Activated T-cell treated with anti-CD3 and anti-CD28 coated beads, Interleukin-2, amount 50 U/mL, for 72 hours (primary cell): Measurements from ENCODE around the gene RSAD2. TPM values are rescaled to one million over a fixed set of nuclear protein-coding genes. Genes with fewer than 3 reads are reported as not detected.

Source experiments
- ATAC-seq, 2 donors: fragments of 150-1000 bp; cut with Tn5 transposase; replicated peaks in 1 of 2; 2 replicates each; pipeline ENCODE4 v1.10.0; 2021; ENCODE audit warnings: moderate library complexity in 2 of 2, mild to moderate bottlenecking in 1 of 2
- DNase-seq, 2 donors: peaks; one replicate each; pipeline ENCODE4 v3.0.0; 2021 to 2022; ENCODE audit warnings: mixed read lengths in 1 of 2
- H3K27ac Mint-ChIP-seq: one replicate; pipeline ENCODE4 v1.8.0; 2022; ENCODE audit warnings: mild to moderate bottlenecking, moderate library complexity, mixed read lengths
- H3K27me3 Mint-ChIP-seq: one replicate; pipeline ENCODE4 v1.8.0; 2022; ENCODE audit warnings: low read depth, mixed read lengths
- H3K36me3 Mint-ChIP-seq, 2 donors: one replicate each; pipeline ENCODE4 v1.8.0; 2022; ENCODE audit warnings: mixed read lengths in 2 of 2, mild to moderate bottlenecking in 1 of 2; ENCODE audit not compliant: insufficient read depth in 2 of 2
- H3K4me1 Mint-ChIP-seq: one replicate; pipeline ENCODE4 v1.8.0; 2022; ENCODE audit warnings: low read depth, mixed read lengths
- H3K4me3 Mint-ChIP-seq, 2 donors: one replicate each; pipeline ENCODE4 v1.8.0; 2022; ENCODE audit warnings: mild to moderate bottlenecking in 2 of 2, mixed read lengths in 2 of 2, moderate library complexity in 2 of 2
- H3K9me3 Mint-ChIP-seq, 2 donors: one replicate each; pipeline ENCODE4 v1.8.0; 2022; ENCODE audit warnings: mixed read lengths in 2 of 2
- total RNA-seq, 2 donors: library from RNA; stranded (reverse); gene quantifications; one replicate each; pipeline ENCODE4 v1.2.3, GENCODE V29; 2022

Gene RSAD2
- total RNA-seq, result 10 to 100 TPM in 1 of 2 donors, 1 to 10 TPM in 1; 5.4 to 17.8 TPM

GRCh38 chr2:6877402-6878304 is at the start of gene RSAD2:
Gene RSAD2 (plus strand): TSS chr2:6877777. CDS start chr2:6877801, 24 bp downstream.
- H3K27ac Mint-ChIP-seq, result peak within 1 kb of the TSS; percentile 59
- peaks cover 2 to 4% of the 10 kb centered on the region in 2 donors for H3K9me3 Mint-ChIP-seq
- H3K4me3 Mint-ChIP-seq, result peak within 1 kb of the TSS; percentile 80 to 92
- peaks cover 7 to 13% of the 10 kb centered on the region in 2 donors for H3K36me3 Mint-ChIP-seq
- peaks cover 84% of the 10 kb centered on the region for H3K4me1 Mint-ChIP-seq
- DNase-seq (peak; percentile 32 to 43), ATAC-seq (peak; percentile 88 to 91)
- H3K27me3 Mint-ChIP-seq, result no peaks in the 10 kb centered on the region

GRCh38 chr2:6828299-6828584 is 49.3 kb upstream of the RSAD2 start:
- peaks cover 13 to 15% of the 10 kb centered on the region in 2 donors for H3K9me3 Mint-ChIP-seq
- DNase-seq, result no peak
- ATAC-seq, result no peak
- H3K27me3 Mint-ChIP-seq, result no peaks in the 10 kb centered on the region
- H3K36me3 Mint-ChIP-seq, result peaks cover 17 to 21% of the 10 kb centered on the region in 2 donors
- H3K4me3 Mint-ChIP-seq, result no peak overlapping the region
- no peak overlapping the region for H3K27ac Mint-ChIP-seq
- H3K4me1 Mint-ChIP-seq, result peaks cover 16% of the 10 kb centered on the region

- no peak for DNase-seq
- no peaks in the 10 kb centered on the region for H3K27me3 Mint-ChIP-seq
- peaks cover 20 to 22% of the 10 kb centered on the region in 2 donors for H3K9me3 Mint-ChIP-seq
- peaks cover 25% of the 10 kb centered on the region for H3K4me1 Mint-ChIP-seq
- H3K4me3 Mint-ChIP-seq, result no peak overlapping the region
- peaks cover 25 to 29% of the 10 kb centered on the region in 2 donors for H3K36me3 Mint-ChIP-seq
- ATAC-seq, result no peak
- peak overlapping the region; percentile 24 for H3K27ac Mint-ChIP-seq
These were observed 46.3 kb upstream of the RSAD2 start for GRCh38 chr2:6831229-6831628.

- Mint-ChIP-seq H3K4me1 (peaks cover 20% of the 10 kb centered on the region), H3K27me3 (no peaks in the 10 kb centered on the region), H3K9me3 (peaks cover 20 to 22% of the 10 kb centered on the region in 2 donors), H3K4me3 (peak overlapping the region in 1 of 2 donors; percentile 51), H3K36me3 (peaks cover 25 to 29% of the 10 kb centered on the region in 2 donors), H3K27ac (peak overlapping the region; percentile 87)
- ATAC-seq (no peak), DNase-seq (no peak)
These were observed 44.8 kb upstream of the RSAD2 start for GRCh38 chr2:6832596-6833299.

- H3K4me3 Mint-ChIP-seq, result peak overlapping the region in 1 of 2 donors; percentile 51
- peaks cover 20% of the 10 kb centered on the region for H3K4me1 Mint-ChIP-seq
- ATAC-seq (no peak), DNase-seq (no peak)
- peaks cover 25 to 29% of the 10 kb centered on the region in 2 donors for H3K36me3 Mint-ChIP-seq
- H3K27ac Mint-ChIP-seq, result peak overlapping the region; percentile 87
- no peaks in the 10 kb centered on the region for H3K27me3 Mint-ChIP-seq
- H3K9me3 Mint-ChIP-seq, result peaks cover 20 to 22% of the 10 kb centered on the region in 2 donors
These were observed 44.3 kb upstream of the RSAD2 start for GRCh38 chr2:6833300-6833604.

GRCh38 chr2:6834163-6834562 is 43.4 kb upstream of the RSAD2 start:
- peaks cover 25 to 30% of the 10 kb centered on the region in 2 donors for H3K36me3 Mint-ChIP-seq
- no peak overlapping the region for H3K4me3 Mint-ChIP-seq
- H3K27me3 Mint-ChIP-seq, result no peaks in the 10 kb centered on the region
- ATAC-seq (no peak), DNase-seq (no peak)
- H3K4me1 Mint-ChIP-seq, result peaks cover 20% of the 10 kb centered on the region
- peaks cover 20 to 22% of the 10 kb centered on the region in 2 donors for H3K9me3 Mint-ChIP-seq
- H3K27ac Mint-ChIP-seq, result no peak overlapping the region

- peaks cover 22 to 29% of the 10 kb centered on the region in 2 donors for H3K36me3 Mint-ChIP-seq
These were observed 42.1 kb upstream of the RSAD2 start for GRCh38 chr2:6835467-6835866.

GRCh38 chr2:6838673-6839319 is 38.8 kb upstream of the RSAD2 start:
- ATAC-seq (no peak), DNase-seq (no peak)
- H3K27me3 Mint-ChIP-seq, result no peaks in the 10 kb centered on the region
- H3K4me1 Mint-ChIP-seq, result peaks cover 13% of the 10 kb centered on the region
- H3K36me3 Mint-ChIP-seq, result peaks cover 10 to 19% of the 10 kb centered on the region in 2 donors
- H3K4me3 Mint-ChIP-seq, result no peak overlapping the region
- H3K27ac Mint-ChIP-seq, result no peak overlapping the region
- H3K9me3 Mint-ChIP-seq, result peaks cover 7 to 10% of the 10 kb centered on the region in 2 donors

More at GRCh38 chr2:6835467-6835866, 42.1 kb upstream of the RSAD2 start:
- H3K4me1 Mint-ChIP-seq, result peaks cover 20% of the 10 kb centered on the region
- H3K27ac Mint-ChIP-seq, result peak overlapping the region; percentile 86
- H3K27me3 Mint-ChIP-seq, result no peaks in the 10 kb centered on the region
- ATAC-seq (peak; percentile 84 to 88), DNase-seq (no peak)
- peaks cover 19 to 20% of the 10 kb centered on the region in 2 donors for H3K9me3 Mint-ChIP-seq
- no peak overlapping the region for H3K4me3 Mint-ChIP-seq

GRCh38 chr2:6841537-6842287 is 35.9 kb upstream of the RSAD2 start:
- H3K27ac Mint-ChIP-seq, result no peak overlapping the region
- no peaks in the 10 kb centered on the region for H3K27me3 Mint-ChIP-seq
- ATAC-seq (no peak), DNase-seq (no peak)
- no peak overlapping the region for H3K4me3 Mint-ChIP-seq
- H3K9me3 Mint-ChIP-seq, result peaks cover 4 to 19% of the 10 kb centered on the region in 2 donors
- peaks cover 15 to 24% of the 10 kb centered on the region in 2 donors for H3K36me3 Mint-ChIP-seq
- H3K4me1 Mint-ChIP-seq, result no peaks in the 10 kb centered on the region

GRCh38 chr2:6845312-6845711 is 32.3 kb upstream of the RSAD2 start:
- no peak for ATAC-seq
- Mint-ChIP-seq H3K27ac (no peak overlapping the region), H3K36me3 (peaks cover 29 to 32% of the 10 kb centered on the region in 2 donors), H3K27me3 (no peaks in the 10 kb centered on the region), H3K4me1 (no peaks in the 10 kb centered on the region), H3K4me3 (no peak overlapping the region), H3K9me3 (peaks cover 7 to 29% of the 10 kb centered on the region in 2 donors)
- DNase-seq, result peak in 1 of 2 donors; percentile 28

GRCh38 chr2:6845903-6846302 is 31.7 kb upstream of the RSAD2 start:
- Mint-ChIP-seq H3K4me3 (no peak overlapping the region), H3K27ac (no peak overlapping the region), H3K36me3 (peaks cover 29 to 36% of the 10 kb centered on the region in 2 donors), H3K4me1 (no peaks in the 10 kb centered on the region), H3K9me3 (peaks cover 7 to 29% of the 10 kb centered on the region in 2 donors), H3K27me3 (no peaks in the 10 kb centered on the region)
- ATAC-seq (no peak), DNase-seq (no peak)

GRCh38 chr2:6846540-6846939 is 31.0 kb upstream of the RSAD2 start:
- no peak overlapping the region for H3K4me3 Mint-ChIP-seq

More at GRCh38 chr2:6846540-6846939, 31.0 kb upstream of the RSAD2 start:
- no peaks in the 10 kb centered on the region for H3K27me3 Mint-ChIP-seq
- DNase-seq (no peak), ATAC-seq (no peak)
- H3K9me3 Mint-ChIP-seq, result peaks cover 7 to 29% of the 10 kb centered on the region in 2 donors
- no peak overlapping the region for H3K27ac Mint-ChIP-seq
- H3K4me1 Mint-ChIP-seq, result no peaks in the 10 kb centered on the region
- H3K36me3 Mint-ChIP-seq, result peaks cover 29 to 36% of the 10 kb centered on the region in 2 donors
